Fibroblast of skin of scalp (primary cell): Measurements from ENCODE around the gene MRGPRX2. TPM values are rescaled to one million over a fixed set of nuclear protein-coding genes. Genes with fewer than 3 reads are reported as not detected.

ENCODE experiments used
- DNase-seq: peaks from one replicate; pipeline ENCODE4 v3.0.0-alpha.2; 2013
- polyA plus RNA-seq, 2 experiments: library from polyadenylated mRNA; unstranded; fragments of 120-200 nt; gene quantifications; one replicate each; pipeline ENCODE4 v1.2.1, GENCODE V29; 2013; ENCODE audit not compliant: insufficient read length in 2 of 2

MRGPRX2 gene
- polyA plus RNA-seq (2013, experiment 1 of 2; ENCODE audit: insufficient read length) = not detected
- polyA plus RNA-seq (2013, experiment 2 of 2; ENCODE audit: insufficient read length) = not detected

GRCh38 chr11:19060629-19061028 is at the start of gene MRGPRX2:
MRGPRX2 (minus strand) TSS chr11:19060717; CDS start chr11:19056402, 4,315 bp downstream.
- DNase-seq = no peak

GRCh38 chr11:19110295-19110694 is 49.8 kb upstream of the MRGPRX2 start:
- DNase-seq = no peak

- no peak for DNase-seq
Observed at GRCh38 chr11:19107125-19107524, 46.6 kb upstream of the MRGPRX2 start.

- DNase-seq = no peak
Observed at GRCh38 chr11:19105011-19105410, 44.5 kb upstream of the MRGPRX2 start.

- no peak for DNase-seq
Observed at GRCh38 chr11:19102521-19102900, 42.0 kb upstream of the MRGPRX2 start.

GRCh38 chr11:19101796-19102520 is 41.4 kb upstream of the MRGPRX2 start:
- no peak for DNase-seq

- DNase-seq = no peak
Observed at GRCh38 chr11:19100885-19101284, 40.4 kb upstream of the MRGPRX2 start.

- DNase-seq = no peak
Observed at GRCh38 chr11:19099093-19099492, 38.6 kb upstream of the MRGPRX2 start.

- no peak for DNase-seq
Observed at GRCh38 chr11:19094859-19095258, 34.3 kb upstream of the MRGPRX2 start.

GRCh38 chr11:19093976-19094375 is 33.5 kb upstream of the MRGPRX2 start:
- DNase-seq = peak; percentile 13

- no peak for DNase-seq
Observed at GRCh38 chr11:19092850-19093249, 32.3 kb upstream of the MRGPRX2 start.

- DNase-seq = no peak
Observed at GRCh38 chr11:19092342-19092741, 31.8 kb upstream of the MRGPRX2 start.

- no peak for DNase-seq
Observed at GRCh38 chr11:19091366-19091765, 30.8 kb upstream of the MRGPRX2 start.

GRCh38 chr11:19089421-19089820 is 28.9 kb upstream of the MRGPRX2 start:
- DNase-seq = no peak

- DNase-seq = no peak
Observed at GRCh38 chr11:19088791-19089190, 28.3 kb upstream of the MRGPRX2 start.

GRCh38 chr11:19087658-19088057 is 27.1 kb upstream of the MRGPRX2 start:
- no peak for DNase-seq

- no peak for DNase-seq
Observed at GRCh38 chr11:19084661-19085315, 24.3 kb upstream of the MRGPRX2 start.

GRCh38 chr11:19083166-19083565 is 22.6 kb upstream of the MRGPRX2 start:
- no peak for DNase-seq

- DNase-seq = peak; percentile 24
Observed at GRCh38 chr11:19080579-19080993, 20.1 kb upstream of the MRGPRX2 start.

GRCh38 chr11:19079643-19080440 is 19.3 kb upstream of the MRGPRX2 start:
- peak; percentile 66 for DNase-seq

GRCh38 chr11:19077965-19078364 is 17.4 kb upstream of the MRGPRX2 start:
- DNase-seq = no peak

- DNase-seq = peak; percentile 38
Observed at GRCh38 chr11:19076744-19077589, 16.4 kb upstream of the MRGPRX2 start.
